Mammary epithelial cell (primary cell): ENCODE measurements around the gene DIAPH3.

Experiments
- CTCF ChIP-seq, 2 donors: IDR thresholded peaks in 1 of 2; conservative IDR thresholded peaks in 1 of 2; 2 replicates each; pipeline ENCODE4 v1.5.1; 2011 to 2012; ENCODE audit warnings: inconsistent platforms in 2 of 2, low read length in 2 of 2, mild to moderate bottlenecking in 2 of 2, control low read depth in 1 of 2, low read depth in 1 of 2; ENCODE audit not compliant: insufficient read depth in 1 of 2; ENCODE audit errors: extremely low read depth in 1 of 2
- EZH2 ChIP-seq: IDR thresholded peaks from 2 replicates; pipeline ENCODE4 v1.6.1; 2012; ENCODE audit warnings: low read length, inconsistent platforms, borderline replicate concordance

- TF ChIP-seq CTCF (conservative IDR thresholded peaks at IDR 0.05 in 1 of 2, IDR thresholded peaks at IDR 0.05 in 1 of 2; ENCODE audit: extremely low read depth in 1 of 2, insufficient read depth in 1 of 2, low read depth in 1 of 2, low read length in 2 of 2) (no peak), EZH2 (no peak)
Observed at GRCh38 chr13:59684105-59684504, 479.6 kb downstream of the DIAPH3 start.
